ENCODE measurements around the gene EHMT1. TPM values are rescaled to one million over a fixed set of nuclear protein-coding genes. Genes with fewer than 3 reads are reported as not detected.
A peak's percentile ranks its signal among the peaks of the same experiment; 100 is the strongest.

Gene EHMT1
- total and polyA plus RNA-seq, 2 donors (not counting 1 experiment from before 2014, with no cell fraction given) = 101 to 394 TPM

DNA sequence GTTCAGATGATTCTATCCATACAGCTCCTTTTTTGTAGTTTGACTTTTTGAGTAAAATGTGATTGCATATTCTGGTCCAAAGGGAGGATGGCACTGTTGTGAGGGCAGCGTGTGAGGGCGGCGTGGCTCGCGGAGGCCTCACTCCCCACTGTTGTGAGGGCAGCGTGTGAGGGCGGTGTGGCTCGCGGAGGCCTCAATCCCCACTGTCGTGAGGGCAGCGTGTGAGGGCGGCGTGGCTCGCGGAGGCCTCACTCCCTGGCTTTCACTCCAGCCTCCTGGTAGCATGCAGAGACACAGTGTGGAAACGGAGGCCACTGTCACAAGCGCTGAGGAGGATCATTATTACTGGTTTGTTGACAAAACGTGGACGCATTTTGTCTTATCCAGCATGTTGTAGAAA, 79.0 kb downstream of the EHMT1 start:
- whole genome bisulfite sequencing (ENCODE audit: insufficient coverage) = 97% methylated on average over 17 of the region's 19 CpGs
- no peaks in the 10 kb centered on the region for H3K27me3 ChIP-seq (replicated peaks in 1 of 4; ENCODE audit: control extremely low read depth in 1 of 4, control insufficient read depth in 3 of 4, insufficient read depth in 4 of 4, low read length in 3 of 4)
- H3K4me2 ChIP-seq (replicated peaks; ENCODE audit: low read depth, low read length, poor library complexity, severe bottlenecking) = no peak overlapping the region
- H3K27me3 Mint-ChIP-seq = no peaks in the 10 kb centered on the region
- intact Hi-C loops (cut with micrococcal nuclease) = no loop called here
- peaks cover 0 to 9% of the 10 kb centered on the region in 2 experiments for H3K36me3 ChIP-seq (replicated peaks in 1 of 2; ENCODE audit: control extremely low read depth in 1 of 2, control insufficient read depth in 1 of 2, extremely low read depth in 1 of 2, insufficient read depth in 2 of 2, low read length in 1 of 2)
- H3K79me2 ChIP-seq (ENCODE audit: control insufficient read depth, insufficient read depth, low read length) = peaks cover 91% of the 10 kb centered on the region
- H4K20me1 ChIP-seq (ENCODE audit: control insufficient read depth, insufficient read depth, low read length, poor library complexity, severe bottlenecking) = peaks cover 24% of the 10 kb centered on the region
- H3K27ac ChIP-seq (ENCODE audit: low read length in 2 of 2) = no peak overlapping the region
- ATAC-seq (ENCODE audit: low read depth) (no peak), DNase-seq (no peak)
- peaks cover 0 to 9% (median 6%) of the 10 kb centered on the region in 3 donors for H3K9me3 ChIP-seq (ENCODE audit: control extremely low read depth in 1 of 3, control insufficient read depth in 2 of 3, insufficient read depth in 1 of 3, low read length in 2 of 3)
- H3K9me3 Mint-ChIP-seq (ENCODE audit: insufficient read depth) = no peaks in the 10 kb centered on the region
- no peak overlapping the region for H3K9ac ChIP-seq (ENCODE audit: low read length)
- H3K4me3 Mint-ChIP-seq = no peak overlapping the region
- peaks cover 57% of the 10 kb centered on the region for H3K4me1 Mint-ChIP-seq
- no peak overlapping the region for H3K4me3 ChIP-seq (ENCODE audit: control extremely low read depth in 1 of 5, extremely low read depth in 1 of 5, insufficient read depth in 1 of 5, low read depth in 2 of 5, low read length in 4 of 5)
- POLR2A ChIA-PET = no interaction called here
- no peak overlapping the region for H2AFZ ChIP-seq (ENCODE audit: insufficient read depth, low read depth, low read length, poor library complexity, severe bottlenecking)
- TF ChIP-seq, protein P1, sequence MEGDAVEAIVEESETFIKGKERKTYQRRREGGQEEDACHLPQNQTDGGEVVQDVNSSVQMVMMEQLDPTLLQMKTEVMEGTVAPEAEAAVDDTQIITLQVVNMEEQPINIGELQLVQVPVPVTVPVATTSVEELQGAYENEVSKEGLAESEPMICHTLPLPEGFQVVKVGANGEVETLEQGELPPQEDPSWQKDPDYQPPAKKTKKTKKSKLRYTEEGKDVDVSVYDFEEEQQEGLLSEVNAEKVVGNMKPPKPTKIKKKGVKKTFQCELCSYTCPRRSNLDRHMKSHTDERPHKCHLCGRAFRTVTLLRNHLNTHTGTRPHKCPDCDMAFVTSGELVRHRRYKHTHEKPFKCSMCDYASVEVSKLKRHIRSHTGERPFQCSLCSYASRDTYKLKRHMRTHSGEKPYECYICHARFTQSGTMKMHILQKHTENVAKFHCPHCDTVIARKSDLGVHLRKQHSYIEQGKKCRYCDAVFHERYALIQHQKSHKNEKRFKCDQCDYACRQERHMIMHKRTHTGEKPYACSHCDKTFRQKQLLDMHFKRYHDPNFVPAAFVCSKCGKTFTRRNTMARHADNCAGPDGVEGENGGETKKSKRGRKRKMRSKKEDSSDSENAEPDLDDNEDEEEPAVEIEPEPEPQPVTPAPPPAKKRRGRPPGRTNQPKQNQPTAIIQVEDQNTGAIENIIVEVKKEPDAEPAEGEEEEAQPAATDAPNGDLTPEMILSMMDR (IDR thresholded peaks at IDR 0.05) = no peak
- H3K4me1 ChIP-seq (ENCODE audit: control insufficient read depth in 2 of 2, insufficient read depth in 2 of 2, low read length in 2 of 2) = peaks cover 14 to 20% of the 10 kb centered on the region in 2 donors
- peak overlapping the region; percentile 69 for H3K27ac Mint-ChIP-seq
- CTCF ChIA-PET = interaction anchor here (1.0 to 3.6 kb wide), 3 partner anchors 12 to 25 kb away, joined by 3 to 38 read pairs (median 4); no protein-coding TSS in a partner anchor

DNA sequence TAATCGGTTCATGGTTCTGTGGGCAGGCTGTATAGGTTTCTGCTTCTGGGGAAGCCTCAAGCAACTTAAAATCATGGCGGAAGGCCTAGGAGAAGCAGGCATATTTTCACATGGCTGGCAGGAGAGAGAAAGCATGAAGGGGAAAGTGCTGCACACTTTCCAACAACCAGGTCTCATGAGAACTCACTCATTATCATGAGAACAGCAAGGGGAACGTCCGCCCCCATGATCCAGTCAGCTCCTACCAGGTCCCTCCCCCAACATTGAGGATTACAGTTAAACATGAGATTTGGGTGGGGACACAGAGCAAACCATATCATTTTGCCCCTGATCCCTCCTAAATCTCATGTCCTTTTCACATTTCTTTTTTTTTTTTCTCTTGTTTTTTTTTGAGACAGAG, 82.1 kb downstream of the EHMT1 start:
- 100% methylated on average over 4 of the region's 4 CpGs for WGBS (ENCODE audit: insufficient coverage)
- Mint-ChIP-seq H3K4me1 (peaks cover 64% of the 10 kb centered on the region), H3K27ac (peak overlapping the region; percentile 74), H3K4me3 (no peak overlapping the region), H3K9me3 (ENCODE audit: insufficient read depth) (peaks cover 7% of the 10 kb centered on the region), H3K27me3 (no peaks in the 10 kb centered on the region)
- no peak for DNase-seq
- TF ChIP-seq, protein P1 (IDR thresholded peaks at IDR 0.05) = no peak
- TF ChIP-seq EZH2 (IDR thresholded peaks at IDR 0.05; ENCODE audit: borderline replicate concordance, insufficient read depth, low read depth, low read length, poor library complexity, severe bottlenecking) = no peak
- Histone ChIP-seq H2AFZ (ENCODE audit: insufficient read depth, low read depth, low read length, poor library complexity, severe bottlenecking) (no peak overlapping the region), H3K9me3 (ENCODE audit: control extremely low read depth in 1 of 3, control insufficient read depth in 2 of 3, insufficient read depth in 1 of 3, low read length in 2 of 3) (peaks cover 0 to 25% (median 19%) of the 10 kb centered on the region in 3 donors), H3K27ac (ENCODE audit: low read length in 2 of 2) (peak overlapping the region in 1 of 2 donors; percentile 1), H3K36me3 (replicated peaks in 1 of 2; ENCODE audit: control extremely low read depth in 1 of 2, control insufficient read depth in 1 of 2, extremely low read depth in 1 of 2, insufficient read depth in 2 of 2, low read length in 1 of 2) (peaks cover 0 to 9% of the 10 kb centered on the region in 2 experiments), H3K4me2 (replicated peaks; ENCODE audit: low read depth, low read length, poor library complexity, severe bottlenecking) (no peak overlapping the region), H3K27me3 (replicated peaks in 1 of 4; ENCODE audit: control extremely low read depth in 1 of 4, control insufficient read depth in 3 of 4, insufficient read depth in 4 of 4, low read length in 3 of 4) (no peaks in the 10 kb centered on the region), H3K4me3 (ENCODE audit: control extremely low read depth in 1 of 5, extremely low read depth in 1 of 5, insufficient read depth in 1 of 5, low read depth in 2 of 5, low read length in 4 of 5) (no peak overlapping the region), H4K20me1 (ENCODE audit: control insufficient read depth, insufficient read depth, low read length, poor library complexity, severe bottlenecking) (peaks cover 21% of the 10 kb centered on the region), H3K9ac (ENCODE audit: low read length) (no peak overlapping the region), H3K79me2 (ENCODE audit: control insufficient read depth, insufficient read depth, low read length) (peaks cover 91% of the 10 kb centered on the region), H3K4me1 (ENCODE audit: control insufficient read depth in 2 of 2, insufficient read depth in 2 of 2, low read length in 2 of 2) (peaks cover 23 to 24% of the 10 kb centered on the region in 2 donors)
- intact Hi-C loops (cut with micrococcal nuclease) = no loop called here
- no peak for ATAC-seq (ENCODE audit: low read depth)
- ChIA-PET POLR2A (no interaction called here), CTCF (interaction anchor here (0.6 to 1.7 kb wide), 2 partner anchors 28 to 78 kb away, joined by 3 to 6 read pairs; no protein-coding TSS in a partner anchor)
